Right lobe of liver (tissue), 4 donors: Measurements from ENCODE around the gene PRIM2.
"Not testable (repeated sequence)": the region's sequence is repeated elsewhere in the genome, so short reads cannot be mapped to it uniquely, and the experiment has no call there.

Experiments used
- POLR2A ChIP-seq: fragments of 450-650 bp; IDR thresholded peaks from one replicate; pipeline ENCODE4 v1.6.1; 2017; ENCODE audit warnings: antibody characterized with exemption, mild to moderate bottlenecking
- TF ChIP-seq, protein P1 (sequence below), 4 donors: fragments of 200-600 bp in 3 of 4; fragments of 450-650 bp in 1 of 4; IDR thresholded peaks; one replicate each; pipeline versions ENCODE4 v1.5.1 to v1.8.0; 2016 to 2022; ENCODE audit warnings: antibody characterized with exemption in 4 of 4, mild to moderate bottlenecking in 2 of 4
- donor health status: DM: no; HTN: no; CAD: no.
- donor health status: DM: no; HTN: no; CAD: no.
- donor health status: DM: no; HTN: yes; CAD: no.

DNA sequence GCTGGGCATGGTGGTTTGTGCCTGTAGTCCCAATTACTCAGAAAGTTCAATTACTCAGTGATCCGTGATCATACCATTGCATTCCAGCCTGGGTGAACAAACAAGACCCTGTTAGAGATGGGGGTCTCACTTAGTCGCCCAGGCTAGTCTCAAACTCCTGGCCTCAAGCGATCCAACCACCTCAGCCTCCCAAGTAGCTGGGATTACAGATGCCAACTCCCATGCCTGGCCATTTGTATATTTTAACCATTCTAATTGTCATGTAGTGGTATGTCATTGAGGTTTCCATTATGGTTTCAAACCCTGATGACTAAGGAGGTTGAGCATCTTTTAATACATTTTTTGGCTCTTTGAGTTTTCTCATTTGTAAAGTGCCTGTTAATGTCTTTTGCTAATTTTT is 58.7 kb downstream of the PRIM2 start:
- TF ChIP-seq, protein P1, sequence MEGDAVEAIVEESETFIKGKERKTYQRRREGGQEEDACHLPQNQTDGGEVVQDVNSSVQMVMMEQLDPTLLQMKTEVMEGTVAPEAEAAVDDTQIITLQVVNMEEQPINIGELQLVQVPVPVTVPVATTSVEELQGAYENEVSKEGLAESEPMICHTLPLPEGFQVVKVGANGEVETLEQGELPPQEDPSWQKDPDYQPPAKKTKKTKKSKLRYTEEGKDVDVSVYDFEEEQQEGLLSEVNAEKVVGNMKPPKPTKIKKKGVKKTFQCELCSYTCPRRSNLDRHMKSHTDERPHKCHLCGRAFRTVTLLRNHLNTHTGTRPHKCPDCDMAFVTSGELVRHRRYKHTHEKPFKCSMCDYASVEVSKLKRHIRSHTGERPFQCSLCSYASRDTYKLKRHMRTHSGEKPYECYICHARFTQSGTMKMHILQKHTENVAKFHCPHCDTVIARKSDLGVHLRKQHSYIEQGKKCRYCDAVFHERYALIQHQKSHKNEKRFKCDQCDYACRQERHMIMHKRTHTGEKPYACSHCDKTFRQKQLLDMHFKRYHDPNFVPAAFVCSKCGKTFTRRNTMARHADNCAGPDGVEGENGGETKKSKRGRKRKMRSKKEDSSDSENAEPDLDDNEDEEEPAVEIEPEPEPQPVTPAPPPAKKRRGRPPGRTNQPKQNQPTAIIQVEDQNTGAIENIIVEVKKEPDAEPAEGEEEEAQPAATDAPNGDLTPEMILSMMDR (IDR thresholded peaks at IDR 0.05), result not testable (repeated sequence)
- TF ChIP-seq POLR2A, result not testable (repeated sequence)
